ENCODE data around the gene SH3BP4. TPM values are rescaled to one million over a fixed set of nuclear protein-coding genes. Genes with fewer than 3 reads are reported as not detected.

The SH3BP4 gene
- total and polyA plus RNA-seq, 10 of the 15 experiments (the other 5 are each of a cell fraction or from before 2014, with no cell fraction given): 0.03 to 0.36 TPM; not detected in 8

- H3K4me3 ChIP-seq: no peak overlapping the region
- no peak overlapping the region for H3K27ac ChIP-seq (ENCODE audit: control insufficient read depth, insufficient read depth)
- H3K4me1 ChIP-seq (ENCODE audit: control insufficient read depth, insufficient read depth, low read length): no peaks in the 10 kb centered on the region
- H3K9ac ChIP-seq (ENCODE audit: control insufficient read depth, insufficient read depth, low read length): no peak overlapping the region
- SMC1A ChIA-PET (ENCODE audit: uncharacterized antibody, unreplicated experiment): no interaction called here
- no peak overlapping the region for H2AFZ ChIP-seq (ENCODE audit: control insufficient read depth, low read depth, low read length)
- intact Hi-C loops (cut with micrococcal nuclease; ENCODE audit: unreplicated experiment): no loop called here
- H3K79me2 ChIP-seq (ENCODE audit: control insufficient read depth, insufficient read depth, low read length): no peaks in the 10 kb centered on the region
- 20% methylated on average over 6 of the region's 6 CpGs for WGBS (ENCODE audit: insufficient coverage, insufficient replicate concordance, low lambda C conversion rate, missing lambda C conversion rate)
- no peaks in the 10 kb centered on the region for H3K9me3 ChIP-seq (replicated peaks; ENCODE audit: control insufficient read depth, insufficient read depth, low read length)
- in situ Hi-C loops (cut with MboI): no loop called here
- POLR2A ChIA-PET: no interaction called here
- CTCF ChIA-PET: no interaction called here
- no peaks in the 10 kb centered on the region for H4K20me1 ChIP-seq (ENCODE audit: control insufficient read depth, insufficient read depth)
- DNase-seq (ENCODE audit: low read depth, low spot score) (no peak), FAIRE-seq (no peak), ATAC-seq (no peak)
- H3K4me2 ChIP-seq (ENCODE audit: control insufficient read depth, insufficient read depth): no peak overlapping the region
- RAD21 ChIA-PET (ENCODE audit: unreplicated experiment): no interaction called here
- TF ChIP-seq SKIL (IDR thresholded peaks at IDR 0.05; ENCODE audit: low read depth, poor library complexity, severe bottlenecking) (no peak), E2F8 (IDR thresholded peaks at IDR 0.05; ENCODE audit: low read depth, partially characterized antibody) (no peak), YY1 (IDR thresholded peaks at IDR 0.05; ENCODE audit: low read depth, low read length) (no peak), E2F4 (IDR thresholded peaks at IDR 0.05; ENCODE audit: low read depth, low read length) (no peak), EZH2 (IDR thresholded peaks at IDR 0.05; ENCODE audit: borderline replicate concordance, control insufficient read depth, low read depth, low read length) (no peak), NFIC (IDR thresholded peaks at IDR 0.05; ENCODE audit: low read depth, low read length) (no peak), NBN (IDR thresholded peaks at IDR 0.05) (no peak), MTA2 (IDR thresholded peaks at IDR 0.05; ENCODE audit: low read depth) (no peak), YBX1 (IDR thresholded peaks at IDR 0.05) (no peak), MLLT1 (IDR thresholded peaks at IDR 0.05) (no peak)
- BruUV-seq (replicated peaks): no TSS peak
- H3K36me3 ChIP-seq (ENCODE audit: control insufficient read depth in 2 of 2, insufficient read depth in 2 of 2, low read length in 1 of 2): no peaks in the 10 kb centered on the region
- no peaks in the 10 kb centered on the region for H3K27me3 ChIP-seq (replicated peaks in 1 of 2; ENCODE audit: control insufficient read depth in 2 of 2, insufficient read depth in 2 of 2, low read length in 1 of 2)
Observed at GRCh38 chr2:235008584-235009044, 56.8 kb downstream of the SH3BP4 start.

Data from GM12878 (cell line).